GM19099 (cell line): ENCODE data around the gene SMLR1.

Experiments
- POLR2A ChIP-seq: IDR thresholded peaks from 3 replicates; pipeline ENCODE4 v1.6.1; 2011; ENCODE audit warnings: low read depth; ENCODE audit not compliant: insufficient read length; ENCODE audit errors: extremely low read depth

SMLR1 gene

DNA sequence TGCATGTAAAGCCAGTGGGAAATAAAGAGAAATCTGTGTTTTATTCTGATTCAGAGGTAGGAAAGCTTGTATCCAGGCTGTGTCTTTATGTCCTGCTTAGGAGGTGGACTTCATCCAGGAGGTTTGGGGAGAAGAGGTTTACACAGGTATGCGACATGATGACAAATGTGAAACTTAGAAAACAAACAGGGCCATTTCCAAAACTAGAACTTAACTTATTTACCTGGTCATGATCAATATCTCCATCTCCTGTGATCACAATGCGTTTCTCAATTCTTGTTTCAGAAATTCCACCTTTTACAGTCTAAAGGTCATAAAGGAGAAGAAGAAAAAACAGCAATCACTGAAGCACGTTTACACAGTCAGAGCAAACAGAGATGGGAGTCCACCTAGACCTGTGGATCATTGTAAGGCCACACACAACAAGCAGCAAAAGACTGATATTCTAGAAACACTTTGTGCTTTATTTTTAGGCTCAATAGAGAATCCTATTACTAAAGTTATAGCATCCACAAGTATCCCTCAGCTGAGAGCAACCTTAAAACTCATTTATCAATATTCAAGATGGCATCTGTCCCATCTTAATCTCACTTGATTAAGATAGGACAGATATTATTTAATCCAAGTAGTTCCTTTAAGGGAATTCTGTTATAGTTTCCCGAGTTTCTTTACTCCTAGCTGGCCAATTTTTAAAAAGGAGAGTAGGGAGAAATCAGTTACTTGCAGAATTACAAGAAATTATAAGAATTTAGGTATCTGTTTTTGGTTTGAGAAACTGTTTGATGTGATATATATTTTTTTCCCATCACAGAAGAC, 36.4 kb downstream of the SMLR1 start:
- no peak for TF ChIP-seq POLR2A

DNA sequence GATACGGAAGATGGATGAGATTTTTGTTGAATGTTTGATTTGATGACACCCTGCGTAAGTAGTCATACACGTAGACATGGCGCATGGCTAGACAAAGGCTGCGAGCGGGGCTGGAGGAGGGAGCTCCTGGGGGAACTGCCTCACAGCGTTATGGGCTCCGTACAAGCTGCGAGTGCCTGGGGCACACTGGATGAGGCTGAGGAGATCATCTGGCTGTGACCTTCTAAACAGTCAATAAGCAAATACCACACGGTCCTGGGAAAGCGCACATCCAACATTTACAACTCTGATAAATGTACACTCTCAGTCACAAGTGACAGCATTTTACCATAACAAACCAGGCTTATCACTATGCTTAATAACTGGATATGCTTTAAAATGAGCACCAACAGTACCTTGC, 37.1 kb downstream of the SMLR1 start:
- TF ChIP-seq POLR2A = no peak

DNA sequence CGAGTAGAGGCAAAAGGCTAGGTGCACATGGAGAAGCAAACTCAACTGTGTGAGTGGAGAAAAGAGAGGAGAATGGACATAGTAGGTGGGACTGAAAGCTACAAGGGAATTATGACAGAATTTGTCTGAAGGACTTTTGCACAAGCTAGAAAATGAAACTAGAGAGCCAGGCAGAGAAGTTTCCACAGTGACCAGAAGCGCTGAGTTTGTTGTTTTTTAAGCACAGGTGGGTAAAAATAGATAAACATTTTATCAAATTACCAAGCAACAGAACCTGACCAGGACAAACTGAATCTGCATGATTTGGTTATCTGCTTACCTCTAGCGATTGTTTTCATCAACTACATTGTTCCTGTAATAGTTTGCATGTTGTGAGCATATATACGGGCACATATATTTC, 38.6 kb downstream of the SMLR1 start:
- TF ChIP-seq POLR2A = no peak

DNA sequence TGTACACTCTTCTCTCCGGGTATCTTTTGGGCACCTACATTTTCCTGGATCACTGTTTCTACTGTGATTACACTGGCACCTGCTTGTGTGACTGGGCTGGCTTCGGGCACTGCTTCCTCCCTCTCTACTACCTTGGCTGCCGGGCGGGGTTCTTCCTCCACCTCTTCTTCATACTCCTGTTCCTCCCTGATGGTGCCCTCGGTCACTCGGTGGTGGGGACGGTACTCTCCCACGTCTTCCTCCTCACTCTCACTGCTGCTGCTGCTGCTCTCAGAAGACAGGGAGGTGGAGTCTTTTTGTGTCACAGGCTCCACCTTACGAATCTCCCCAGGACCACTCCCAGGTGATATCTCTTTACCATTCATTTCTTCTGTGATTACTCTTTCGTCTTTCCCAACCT, 42.5 kb downstream of the SMLR1 start:
- no peak for TF ChIP-seq POLR2A

DNA sequence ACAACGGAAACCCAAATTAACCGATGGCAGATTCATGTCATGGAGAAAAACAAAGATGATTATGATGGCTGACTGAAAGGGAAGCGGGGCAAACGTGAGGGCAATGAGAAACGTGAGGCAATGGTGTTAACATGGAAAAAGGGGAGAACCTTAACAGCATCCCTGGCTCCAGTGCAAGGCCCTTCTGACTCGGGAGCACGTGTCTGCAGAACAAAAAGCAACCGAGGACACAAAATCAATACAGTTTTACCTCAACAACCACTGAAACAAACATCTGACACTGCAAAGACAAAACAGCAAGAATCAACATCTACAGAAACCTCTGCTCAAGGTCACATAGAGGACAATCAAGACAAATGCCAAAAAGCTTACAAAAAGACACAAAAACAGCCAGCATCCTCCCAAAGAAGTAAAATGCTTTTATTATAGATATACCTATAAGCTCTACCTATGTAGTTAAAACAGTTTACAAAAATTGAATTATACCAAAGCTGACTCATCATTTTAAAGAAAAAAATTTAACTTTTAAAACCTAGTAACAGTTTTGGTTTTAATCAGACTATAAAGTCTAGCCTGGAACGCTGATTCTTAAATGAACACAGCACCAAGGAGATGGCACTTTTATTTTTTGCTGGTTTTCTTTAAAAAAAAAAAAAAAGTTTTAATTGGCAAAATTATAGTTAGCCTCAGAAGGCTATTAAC, 43.1 kb downstream of the SMLR1 start:
- no peak for TF ChIP-seq POLR2A

DNA sequence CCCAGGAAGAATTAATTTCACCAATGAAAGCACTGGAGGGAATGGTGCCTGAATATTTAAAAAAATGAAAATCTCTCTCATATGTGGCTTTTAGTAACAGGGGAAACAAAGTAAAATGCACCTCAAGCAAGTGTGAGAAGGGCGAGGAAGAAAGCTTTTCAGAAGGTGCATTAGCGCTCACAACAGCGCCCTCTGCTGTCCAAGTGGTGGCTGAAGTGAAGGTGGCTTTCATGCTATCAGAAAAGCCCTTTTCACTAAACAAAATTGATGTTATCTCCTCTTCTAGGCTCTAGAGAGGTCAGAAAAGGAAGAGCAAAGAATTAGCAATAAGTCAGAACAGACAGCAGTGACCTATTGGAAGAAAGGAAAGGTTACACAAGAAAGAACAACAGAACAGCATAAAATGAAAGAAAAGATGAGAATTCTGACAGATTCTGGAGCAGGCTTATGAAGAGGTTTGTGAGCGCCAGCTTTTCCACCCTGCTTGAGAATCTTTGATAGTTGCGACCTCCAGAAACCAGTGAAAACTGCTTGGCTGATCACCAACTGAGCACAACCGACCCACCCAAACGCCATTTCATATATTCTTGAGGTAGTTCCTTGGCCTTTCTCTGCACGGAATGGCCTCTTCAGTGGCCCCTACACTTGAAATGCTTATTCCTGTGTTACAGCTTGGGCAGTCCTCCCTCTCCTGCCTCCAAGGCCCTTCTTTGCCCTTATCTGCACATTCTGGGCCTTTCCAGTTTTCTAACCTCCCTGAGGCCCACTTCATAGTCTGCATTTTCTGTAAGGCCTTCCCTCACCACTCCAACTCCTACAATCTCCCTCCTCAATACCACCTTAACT, 45.3 kb downstream of the SMLR1 start:
- TF ChIP-seq POLR2A = no peak

DNA sequence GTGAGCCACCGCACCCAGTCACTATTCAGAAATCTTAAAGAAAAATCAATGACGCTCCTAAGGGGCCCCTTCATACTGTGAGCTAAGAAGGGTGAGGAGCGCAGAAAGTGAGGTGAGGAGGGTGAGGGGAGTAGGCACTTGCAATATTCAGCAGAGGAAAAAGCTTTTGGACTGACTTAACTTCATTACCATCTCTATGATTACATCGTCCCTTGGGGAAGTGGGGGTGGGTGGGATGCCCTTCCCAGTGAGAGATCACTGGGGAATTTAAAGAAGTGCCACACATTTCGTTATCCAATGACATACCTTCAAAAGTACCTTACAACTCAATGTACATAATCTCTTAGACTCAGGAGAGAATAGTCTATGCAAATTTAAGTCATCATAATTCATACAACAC, 46.5 kb downstream of the SMLR1 start:
- TF ChIP-seq POLR2A = no peak

DNA sequence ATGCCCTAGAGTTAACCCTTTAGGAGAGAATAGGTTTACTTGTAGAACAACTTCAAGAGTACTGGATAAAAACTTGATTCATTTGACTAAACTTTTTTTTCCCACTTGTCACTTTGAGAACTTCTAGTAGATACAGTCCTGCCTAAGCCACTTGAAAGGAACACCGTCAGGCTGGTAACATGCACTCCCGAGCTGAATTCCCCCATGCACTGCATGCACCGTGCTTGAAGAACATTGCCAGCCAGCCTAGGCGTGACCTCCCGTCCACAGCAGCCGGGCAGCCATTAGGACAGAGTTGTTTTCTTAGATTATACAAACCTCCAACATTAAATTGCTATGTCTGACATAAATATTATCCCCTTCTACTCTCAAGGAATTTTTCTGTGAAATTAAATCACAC, 52.6 kb downstream of the SMLR1 start:
- TF ChIP-seq POLR2A = no peak

DNA sequence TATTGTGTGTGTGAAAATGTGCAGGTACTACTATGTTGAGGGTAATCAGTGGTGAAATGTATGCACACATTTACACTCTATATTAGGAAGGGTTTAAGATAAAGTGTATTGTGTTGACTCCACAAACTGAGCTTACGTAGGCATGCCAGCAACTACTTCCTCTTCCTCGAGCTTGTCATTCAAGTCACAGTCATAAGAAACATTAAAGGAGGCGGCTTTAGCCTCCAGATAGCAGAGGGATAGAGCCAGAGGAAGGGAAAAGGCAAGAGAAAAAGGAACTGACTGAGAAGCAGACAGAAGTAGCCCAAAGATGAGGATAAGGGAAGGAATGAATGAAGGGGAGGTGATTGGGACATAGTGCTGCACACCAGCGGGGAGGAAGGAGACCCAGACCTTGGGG, 55.2 kb downstream of the SMLR1 start:
- no peak for TF ChIP-seq POLR2A

DNA sequence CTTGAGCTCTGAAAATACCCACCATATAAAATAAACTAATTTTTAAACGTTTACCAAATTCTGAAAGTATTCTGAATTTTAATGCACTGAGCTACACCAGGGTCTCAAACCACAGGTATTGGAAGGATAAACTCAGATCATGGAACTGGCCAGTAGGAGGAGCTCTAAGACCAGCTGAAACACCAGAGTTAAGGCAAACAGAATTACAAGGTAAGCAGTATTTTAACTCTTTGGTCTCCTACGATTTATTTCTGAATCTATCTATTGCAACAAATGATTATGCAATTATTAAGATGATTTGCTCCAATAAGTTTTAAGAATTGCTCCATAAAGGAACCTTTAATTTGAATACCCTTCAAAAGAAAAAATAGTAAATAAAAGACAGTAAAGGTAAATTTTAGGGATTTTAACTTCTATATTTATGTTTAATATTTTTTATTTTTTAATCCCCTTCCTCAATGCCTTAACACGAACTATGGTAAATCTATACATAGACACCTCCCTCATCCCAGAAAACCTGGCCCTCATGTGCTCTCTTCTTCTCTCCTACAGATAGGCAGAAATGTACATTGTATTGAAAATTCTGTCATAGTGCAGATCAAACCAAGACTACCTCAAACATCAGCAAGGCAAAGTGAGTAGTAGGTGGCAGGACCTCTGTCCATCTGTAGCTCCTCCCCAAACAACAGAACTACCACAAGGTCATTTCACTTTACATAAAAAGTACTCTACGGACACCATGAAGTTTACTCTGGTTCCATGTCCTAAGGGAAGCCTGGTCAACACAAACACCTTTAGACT, 58.4 kb downstream of the SMLR1 start:
- no peak for TF ChIP-seq POLR2A
